ENCODE measurements around the gene NEK11. TPM values are rescaled to one million over a fixed set of nuclear protein-coding genes. Genes with fewer than 3 reads are reported as not detected.

Gene NEK11
- total and polyA plus RNA-seq, 9 of the 15 experiments (the other 6 are each of a cell fraction or from before 2014, with no cell fraction given): 0.28 to 1.5 (median 0.87) TPM

DNA sequence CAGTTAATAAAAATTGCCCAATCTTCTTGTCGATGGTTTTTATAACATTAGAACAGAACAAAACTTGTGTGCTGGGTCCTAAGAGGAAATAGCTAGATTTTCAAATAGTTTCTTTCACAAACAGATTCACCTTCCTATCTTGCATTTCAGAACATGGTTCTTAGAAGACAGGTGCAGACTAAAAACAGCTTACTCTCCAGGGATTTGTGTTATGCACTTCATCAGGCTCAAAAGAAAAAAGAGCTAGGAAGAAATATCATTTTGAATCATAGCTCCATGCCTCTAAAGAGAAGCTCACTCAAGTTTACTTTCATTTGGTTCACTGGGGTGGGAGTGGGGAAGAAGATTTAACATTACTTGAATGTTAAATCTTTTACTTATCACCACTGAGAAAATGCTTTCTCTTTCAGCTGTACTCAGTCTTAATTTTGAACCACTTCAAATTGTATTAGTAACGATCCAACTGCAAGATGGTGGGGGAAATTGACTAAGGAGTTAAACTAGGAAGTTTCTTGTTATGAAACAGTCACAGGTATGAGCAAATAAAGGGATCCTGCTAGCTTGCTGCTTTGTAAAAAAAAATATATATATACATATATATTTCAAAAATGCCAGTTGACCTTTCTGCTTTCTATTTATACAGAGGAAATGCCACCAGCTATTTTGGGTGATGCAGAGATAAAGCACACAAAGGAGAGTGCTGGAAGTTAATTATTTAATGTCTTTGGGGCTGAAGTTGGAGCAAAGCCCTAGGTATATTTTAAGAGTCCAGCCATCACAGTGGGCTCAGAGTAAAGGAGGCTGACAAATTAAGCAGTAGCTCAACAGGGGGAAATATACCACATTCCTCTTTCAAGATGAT, 326.6 kb downstream of the NEK11 start:
- Histone ChIP-seq H3K4me2 (ENCODE audit: insufficient read depth, low read length) (no peak overlapping the region), H3K79me2 (ENCODE audit: control insufficient read depth, insufficient read depth, low read length) (no peaks in the 10 kb centered on the region), H3K9me3 (replicated peaks; ENCODE audit: control insufficient read depth, insufficient read depth, low read depth, low read length) (no peaks in the 10 kb centered on the region), H3K27me3 (ENCODE audit: control insufficient read depth in 2 of 2, insufficient read depth in 2 of 2, low read length in 2 of 2) (no peaks in the 10 kb centered on the region), H3K27ac (ENCODE audit: extremely low read depth, low read depth, low read length) (no peak overlapping the region), H3K36me3 (ENCODE audit: control insufficient read depth, insufficient read depth, low read length) (no peaks in the 10 kb centered on the region), H3K9me1 (ENCODE audit: control insufficient read depth, insufficient read depth, low read length) (no peaks in the 10 kb centered on the region), H3K9ac (ENCODE audit: insufficient read depth in 1 of 2, low read depth in 2 of 2, low read length in 2 of 2) (no peak overlapping the region), H3K4me3 (no peak overlapping the region), H2AFZ (ENCODE audit: low read depth, low read length) (no peak overlapping the region), H4K20me1 (replicated peaks; ENCODE audit: control insufficient read depth, insufficient read depth, low read length) (no peaks in the 10 kb centered on the region), H3K4me1 (replicated peaks in 1 of 2; ENCODE audit: control insufficient read depth in 2 of 2, insufficient read depth in 2 of 2, low read length in 2 of 2) (no peaks in the 10 kb centered on the region)
- intact Hi-C loops (cut with micrococcal nuclease): no loop called here
- in situ Hi-C loops (cut with MboI): no loop called here
- FAIRE-seq (no peak), ATAC-seq (no peak), DNase-seq (ENCODE audit: extremely low read depth in 1 of 4, low spot score in 3 of 4) (no peak)
- ChIA-PET CTCF (ENCODE audit: low intra/inter-chr PET ratio) (no interaction called here), POLR2A (interaction anchor here (0.8 kb wide), 1 partner anchor 143 kb away, joined by 3 read pairs; no protein-coding TSS in a partner anchor)
- no TSS peak for BruUV-seq (replicated peaks)
- TF ChIP-seq NKRF (IDR thresholded peaks at IDR 0.05; ENCODE audit: borderline replicate concordance) (no peak), ZKSCAN1 (IDR thresholded peaks at IDR 0.05; ENCODE audit: low read depth, low read length) (no peak), ARID2 (IDR thresholded peaks at IDR 0.05) (no peak), XRCC4 (IDR thresholded peaks at IDR 0.05; ENCODE audit: extremely low read depth, insufficient read depth, insufficient read length) (no peak), HIVEP1 (CRISPR knock-in tag; IDR thresholded peaks at IDR 0.05) (no peak)
- WGBS (ENCODE audit: insufficient coverage, low coverage, missing lambda C conversion rate): 7% methylated on average over 2 of the region's 2 CpGs
